ENCODE data around the gene POU6F2.

Gene POU6F2

GRCh38 chr7:39285256-39285655 is 307.5 kb downstream of the POU6F2 start:
- no peak overlapping the region for H3K27ac ChIP-seq (ENCODE audit: low read depth in 2 of 2, low read length in 2 of 2)
- no peak overlapping the region for H3K9ac ChIP-seq (ENCODE audit: low read depth in 1 of 2, low read length in 2 of 2)
- H3K9me3 ChIP-seq (ENCODE audit: control insufficient read depth in 2 of 2, low read length in 2 of 2): no peaks in the 10 kb centered on the region
- no peaks in the 10 kb centered on the region for H3K27me3 ChIP-seq (ENCODE audit: control insufficient read depth in 2 of 2, insufficient read depth in 2 of 2, low read length in 2 of 2)
- H3K36me3 ChIP-seq (ENCODE audit: control insufficient read depth in 2 of 2, insufficient read depth in 2 of 2, low read length in 2 of 2): no peaks in the 10 kb centered on the region
- no peaks in the 10 kb centered on the region for H3K4me1 ChIP-seq (ENCODE audit: control insufficient read depth in 2 of 2, insufficient read depth in 2 of 2, low read length in 2 of 2)
- no peak overlapping the region for H3K4me3 ChIP-seq (ENCODE audit: low read length in 2 of 2)

- no peak overlapping the region for H3K9ac ChIP-seq (ENCODE audit: low read depth in 1 of 2, low read length in 2 of 2)
- no peaks in the 10 kb centered on the region for H3K36me3 ChIP-seq (ENCODE audit: control insufficient read depth in 2 of 2, insufficient read depth in 2 of 2, low read length in 2 of 2)
- no peaks in the 10 kb centered on the region for H3K9me3 ChIP-seq (ENCODE audit: control insufficient read depth in 2 of 2, low read length in 2 of 2)
- H3K4me3 ChIP-seq (ENCODE audit: low read length in 2 of 2): no peak overlapping the region
- H3K4me1 ChIP-seq (ENCODE audit: control insufficient read depth in 2 of 2, insufficient read depth in 2 of 2, low read length in 2 of 2): no peaks in the 10 kb centered on the region
- H3K27me3 ChIP-seq (ENCODE audit: control insufficient read depth in 2 of 2, insufficient read depth in 2 of 2, low read length in 2 of 2): no peaks in the 10 kb centered on the region
- no peak overlapping the region for H3K27ac ChIP-seq (ENCODE audit: low read depth in 2 of 2, low read length in 2 of 2)
Observed at GRCh38 chr7:39288303-39288702, 310.6 kb downstream of the POU6F2 start.

- Histone ChIP-seq H3K27me3 (ENCODE audit: control insufficient read depth in 2 of 2, insufficient read depth in 2 of 2, low read length in 2 of 2) (no peaks in the 10 kb centered on the region), H3K36me3 (ENCODE audit: control insufficient read depth in 2 of 2, insufficient read depth in 2 of 2, low read length in 2 of 2) (no peaks in the 10 kb centered on the region), H3K4me3 (ENCODE audit: low read length in 2 of 2) (no peak overlapping the region), H3K9me3 (ENCODE audit: control insufficient read depth in 2 of 2, low read length in 2 of 2) (no peaks in the 10 kb centered on the region), H3K4me1 (ENCODE audit: control insufficient read depth in 2 of 2, insufficient read depth in 2 of 2, low read length in 2 of 2) (no peaks in the 10 kb centered on the region), H3K27ac (ENCODE audit: low read depth in 2 of 2, low read length in 2 of 2) (no peak overlapping the region), H3K9ac (ENCODE audit: low read depth in 1 of 2, low read length in 2 of 2) (no peak overlapping the region)
Observed at GRCh38 chr7:39291628-39292410, 314.1 kb downstream of the POU6F2 start.

GRCh38 chr7:39293056-39293823 is 315.5 kb downstream of the POU6F2 start:
- H3K9ac ChIP-seq (ENCODE audit: low read depth in 1 of 2, low read length in 2 of 2): no peak overlapping the region
- no peaks in the 10 kb centered on the region for H3K36me3 ChIP-seq (ENCODE audit: control insufficient read depth in 2 of 2, insufficient read depth in 2 of 2, low read length in 2 of 2)
- H3K4me3 ChIP-seq (ENCODE audit: low read length in 2 of 2): no peak overlapping the region
- H3K4me1 ChIP-seq (ENCODE audit: control insufficient read depth in 2 of 2, insufficient read depth in 2 of 2, low read length in 2 of 2): no peaks in the 10 kb centered on the region
- no peaks in the 10 kb centered on the region for H3K9me3 ChIP-seq (ENCODE audit: control insufficient read depth in 2 of 2, low read length in 2 of 2)
- no peaks in the 10 kb centered on the region for H3K27me3 ChIP-seq (ENCODE audit: control insufficient read depth in 2 of 2, insufficient read depth in 2 of 2, low read length in 2 of 2)
- H3K27ac ChIP-seq (ENCODE audit: low read depth in 2 of 2, low read length in 2 of 2): no peak overlapping the region

GRCh38 chr7:39294022-39294421 is 316.3 kb downstream of the POU6F2 start:
- H3K9ac ChIP-seq (ENCODE audit: low read depth in 1 of 2, low read length in 2 of 2): no peak overlapping the region
- H3K9me3 ChIP-seq (ENCODE audit: control insufficient read depth in 2 of 2, low read length in 2 of 2): no peaks in the 10 kb centered on the region
- H3K4me3 ChIP-seq (ENCODE audit: low read length in 2 of 2): no peak overlapping the region
- H3K4me1 ChIP-seq (ENCODE audit: control insufficient read depth in 2 of 2, insufficient read depth in 2 of 2, low read length in 2 of 2): no peaks in the 10 kb centered on the region
- no peaks in the 10 kb centered on the region for H3K27me3 ChIP-seq (ENCODE audit: control insufficient read depth in 2 of 2, insufficient read depth in 2 of 2, low read length in 2 of 2)
- no peaks in the 10 kb centered on the region for H3K36me3 ChIP-seq (ENCODE audit: control insufficient read depth in 2 of 2, insufficient read depth in 2 of 2, low read length in 2 of 2)
- H3K27ac ChIP-seq (ENCODE audit: low read depth in 2 of 2, low read length in 2 of 2): no peak overlapping the region

- Histone ChIP-seq H3K27ac (ENCODE audit: low read depth in 2 of 2, low read length in 2 of 2) (no peak overlapping the region), H3K36me3 (ENCODE audit: control insufficient read depth in 2 of 2, insufficient read depth in 2 of 2, low read length in 2 of 2) (no peaks in the 10 kb centered on the region), H3K27me3 (ENCODE audit: control insufficient read depth in 2 of 2, insufficient read depth in 2 of 2, low read length in 2 of 2) (no peaks in the 10 kb centered on the region), H3K4me3 (ENCODE audit: low read length in 2 of 2) (no peak overlapping the region), H3K9ac (ENCODE audit: low read depth in 1 of 2, low read length in 2 of 2) (no peak overlapping the region), H3K4me1 (ENCODE audit: control insufficient read depth in 2 of 2, insufficient read depth in 2 of 2, low read length in 2 of 2) (no peaks in the 10 kb centered on the region), H3K9me3 (ENCODE audit: control insufficient read depth in 2 of 2, low read length in 2 of 2) (no peaks in the 10 kb centered on the region)
Observed at GRCh38 chr7:39295796-39296195, 318.1 kb downstream of the POU6F2 start.

GRCh38 chr7:39299695-39300094 is 322.0 kb downstream of the POU6F2 start:
- Histone ChIP-seq H3K9ac (ENCODE audit: low read depth in 1 of 2, low read length in 2 of 2) (no peak overlapping the region), H3K9me3 (ENCODE audit: control insufficient read depth in 2 of 2, low read length in 2 of 2) (no peaks in the 10 kb centered on the region), H3K36me3 (ENCODE audit: control insufficient read depth in 2 of 2, insufficient read depth in 2 of 2, low read length in 2 of 2) (no peaks in the 10 kb centered on the region), H3K4me3 (ENCODE audit: low read length in 2 of 2) (no peak overlapping the region), H3K27ac (ENCODE audit: low read depth in 2 of 2, low read length in 2 of 2) (no peak overlapping the region), H3K27me3 (ENCODE audit: control insufficient read depth in 2 of 2, insufficient read depth in 2 of 2, low read length in 2 of 2) (no peaks in the 10 kb centered on the region), H3K4me1 (ENCODE audit: control insufficient read depth in 2 of 2, insufficient read depth in 2 of 2, low read length in 2 of 2) (no peaks in the 10 kb centered on the region)

GRCh38 chr7:39300276-39300675 is 322.6 kb downstream of the POU6F2 start:
- no peak overlapping the region for H3K27ac ChIP-seq (ENCODE audit: low read depth in 2 of 2, low read length in 2 of 2)

GRCh38 chr7:39301543-39301942 is 323.8 kb downstream of the POU6F2 start:
- Histone ChIP-seq H3K27me3 (ENCODE audit: control insufficient read depth in 2 of 2, insufficient read depth in 2 of 2, low read length in 2 of 2) (no peaks in the 10 kb centered on the region), H3K9me3 (ENCODE audit: control insufficient read depth in 2 of 2, low read length in 2 of 2) (no peaks in the 10 kb centered on the region), H3K27ac (ENCODE audit: low read depth in 2 of 2, low read length in 2 of 2) (no peak overlapping the region), H3K4me1 (ENCODE audit: control insufficient read depth in 2 of 2, insufficient read depth in 2 of 2, low read length in 2 of 2) (no peaks in the 10 kb centered on the region), H3K36me3 (ENCODE audit: control insufficient read depth in 2 of 2, insufficient read depth in 2 of 2, low read length in 2 of 2) (no peaks in the 10 kb centered on the region), H3K9ac (ENCODE audit: low read depth in 1 of 2, low read length in 2 of 2) (no peak overlapping the region), H3K4me3 (ENCODE audit: low read length in 2 of 2) (no peak overlapping the region)

More at GRCh38 chr7:39300276-39300675, 322.6 kb downstream of the POU6F2 start:
- Histone ChIP-seq H3K36me3 (ENCODE audit: control insufficient read depth in 2 of 2, insufficient read depth in 2 of 2, low read length in 2 of 2) (no peaks in the 10 kb centered on the region), H3K9me3 (ENCODE audit: control insufficient read depth in 2 of 2, low read length in 2 of 2) (no peaks in the 10 kb centered on the region), H3K9ac (ENCODE audit: low read depth in 1 of 2, low read length in 2 of 2) (no peak overlapping the region), H3K27me3 (ENCODE audit: control insufficient read depth in 2 of 2, insufficient read depth in 2 of 2, low read length in 2 of 2) (no peaks in the 10 kb centered on the region), H3K4me1 (ENCODE audit: control insufficient read depth in 2 of 2, insufficient read depth in 2 of 2, low read length in 2 of 2) (no peaks in the 10 kb centered on the region), H3K4me3 (ENCODE audit: low read length in 2 of 2) (no peak overlapping the region)

- Histone ChIP-seq H3K36me3 (ENCODE audit: control insufficient read depth in 2 of 2, insufficient read depth in 2 of 2, low read length in 2 of 2) (no peaks in the 10 kb centered on the region), H3K4me3 (ENCODE audit: low read length in 2 of 2) (no peak overlapping the region), H3K9ac (ENCODE audit: low read depth in 1 of 2, low read length in 2 of 2) (no peak overlapping the region), H3K9me3 (ENCODE audit: control insufficient read depth in 2 of 2, low read length in 2 of 2) (no peaks in the 10 kb centered on the region), H3K4me1 (ENCODE audit: control insufficient read depth in 2 of 2, insufficient read depth in 2 of 2, low read length in 2 of 2) (no peaks in the 10 kb centered on the region), H3K27ac (ENCODE audit: low read depth in 2 of 2, low read length in 2 of 2) (no peak overlapping the region), H3K27me3 (ENCODE audit: control insufficient read depth in 2 of 2, insufficient read depth in 2 of 2, low read length in 2 of 2) (no peaks in the 10 kb centered on the region)
Observed at GRCh38 chr7:39304178-39304577, 326.5 kb downstream of the POU6F2 start.
